CD14-positive monocyte (primary cell): ENCODE data around the gene HINT2. TPM values are rescaled to one million over a fixed set of nuclear protein-coding genes. Genes with fewer than 3 reads are reported as not detected.
A peak's percentile ranks its signal among the peaks of the same experiment; 100 is the strongest.

Experiments
- DNase-seq, 3 donors: peaks; one replicate each; pipeline ENCODE4 v3.0.0-alpha.2; 2011 to 2022
- H2AFZ ChIP-seq: 2 replicates; pipeline ENCODE4 v1.6.0; 2012; ENCODE audit warnings: mild to moderate bottlenecking, low read depth, low read length, inconsistent platforms; ENCODE audit not compliant: insufficient read depth, poor library complexity, severe bottlenecking
- H3K27ac ChIP-seq, 2 donors: 1 replicate in 1 of 2; 2 replicates in 1 of 2; pipeline ENCODE4 v1.5.1; 2012 to 2013; ENCODE audit warnings: low read length in 2 of 2, control low read depth in 1 of 2, inconsistent platforms in 1 of 2, low read depth in 1 of 2, mild to moderate bottlenecking in 1 of 2
- H3K27me3 ChIP-seq, 2 donors: one replicate each; pipeline versions ENCODE4 v1.6.0 to v1.6.1; 2011 to 2013; ENCODE audit warnings: low read length in 2 of 2; ENCODE audit not compliant: control insufficient read depth in 2 of 2, insufficient read depth in 2 of 2
- H3K36me3 ChIP-seq, 2 donors: replicated peaks in 1 of 2; 1 replicate in 1 of 2; 2 replicates in 1 of 2; pipeline versions ENCODE4 v1.5.1 to v1.6.1; 2012 to 2013; ENCODE audit warnings: low read length in 2 of 2, control low read depth in 1 of 2, inconsistent platforms in 1 of 2, mild to moderate bottlenecking in 1 of 2; ENCODE audit not compliant: insufficient read depth in 2 of 2, control insufficient read depth in 1 of 2
- H3K4me1 ChIP-seq, 2 donors: 1 replicate in 1 of 2; 2 replicates in 1 of 2; pipeline versions ENCODE4 v1.5.1 to v1.6.1; 2012 to 2013; ENCODE audit warnings: low read length in 2 of 2, control low read depth in 1 of 2, inconsistent platforms in 1 of 2, mild to moderate bottlenecking in 1 of 2, moderate library complexity in 1 of 2; ENCODE audit not compliant: insufficient read depth in 2 of 2, control insufficient read depth in 1 of 2
- H3K4me2 ChIP-seq: replicated peaks from 2 replicates; pipeline ENCODE3; 2012; ENCODE audit warnings: low read length, moderate library complexity, mild to moderate bottlenecking; ENCODE audit not compliant: poor library complexity, severe bottlenecking; ENCODE audit errors: extremely low read depth
- H3K4me3 ChIP-seq, 3 experiments: fragments of 200-600 bp in 1 of 3; sonication (generic) in 1 of 3; replicated peaks in 1 of 3; 1 replicate in 2 of 3; 2 replicates in 1 of 3; pipeline ENCODE4 v1.5.1; 2011 to 2013; ENCODE audit warnings: low read length in 3 of 3, mild to moderate bottlenecking in 3 of 3, control low read depth in 2 of 3, low read depth in 2 of 3, inconsistent platforms in 1 of 3, moderate library complexity in 1 of 3
- H3K79me2 ChIP-seq: 2 replicates; pipeline ENCODE4 v1.6.0; 2012; ENCODE audit warnings: mild to moderate bottlenecking, control low read depth, inconsistent platforms, low read length, moderate library complexity; ENCODE audit not compliant: insufficient read depth
- H3K9ac ChIP-seq: 2 replicates; pipeline ENCODE4 v1.6.0; 2017; ENCODE audit warnings: low read length, mild to moderate bottlenecking; ENCODE audit not compliant: insufficient read depth, poor library complexity, severe bottlenecking
- H3K9me3 ChIP-seq, 2 donors: replicated peaks in 1 of 2; 1 replicate in 1 of 2; 2 replicates in 1 of 2; pipeline versions ENCODE4 v1.5.1 to v1.6.1; 2012 to 2013; ENCODE audit warnings: low read length in 2 of 2, control low read depth in 1 of 2; ENCODE audit not compliant: control insufficient read depth in 1 of 2, insufficient read depth in 1 of 2
- H4K20me1 ChIP-seq: 2 replicates; pipeline ENCODE4 v1.6.0; 2012; ENCODE audit warnings: mild to moderate bottlenecking, low read length, control low read depth, moderate library complexity; ENCODE audit not compliant: insufficient read depth
- H3K27ac Mint-ChIP-seq, 7 donors: one replicate each; pipeline ENCODE4 v1.8.0; 2020; ENCODE audit warnings: mild to moderate bottlenecking in 7 of 7, mixed read lengths in 7 of 7, moderate library complexity in 6 of 7, inconsistent platforms in 2 of 7
- H3K27me3 Mint-ChIP-seq, 3 donors: one replicate each; pipeline ENCODE4 v1.8.0; 2021 to 2022; ENCODE audit warnings: low read depth in 3 of 3, mild to moderate bottlenecking in 3 of 3, mixed read lengths in 3 of 3, moderate library complexity in 3 of 3, inconsistent platforms in 1 of 3
- H3K36me3 Mint-ChIP-seq, 2 donors: one replicate each; pipeline ENCODE4 v1.8.0; 2020; ENCODE audit warnings: mixed read lengths in 2 of 2, inconsistent platforms in 1 of 2, mild to moderate bottlenecking in 1 of 2
- H3K4me1 Mint-ChIP-seq: one replicate; pipeline ENCODE4 v1.8.0; 2020; ENCODE audit warnings: mild to moderate bottlenecking, mixed read lengths
- H3K4me3 Mint-ChIP-seq, 2 donors: one replicate each; pipeline ENCODE4 v1.8.0; 2020; ENCODE audit warnings: mild to moderate bottlenecking in 2 of 2, mixed read lengths in 2 of 2, moderate library complexity in 1 of 2
- H3K9me3 Mint-ChIP-seq, 7 donors: one replicate each; pipeline ENCODE4 v1.8.0; 2020 to 2022; ENCODE audit warnings: mixed read lengths in 7 of 7, mild to moderate bottlenecking in 6 of 7, moderate library complexity in 6 of 7, inconsistent platforms in 2 of 7
- CTCF ChIP-seq: fragments of 200-600 bp; IDR thresholded peaks from one replicate; pipeline ENCODE4 v1.8.0; 2022; ENCODE audit warnings: antibody characterized with exemption, mild to moderate bottlenecking
- WGBS: methylation state at CpG from one replicate; pipeline ENCODE4 v1.1.5; 2013; ENCODE audit warnings: missing lambda C conversion rate; ENCODE audit not compliant: insufficient coverage; 5-methylcytosine and 5-hydroxymethylcytosine counted together
- intact Hi-C, 2 donors: fragments of 100-400 bp; cut with micrococcal nuclease; formaldehyde crosslinking; loops; one replicate each; pipeline versions ENCODE4 v1.15.0 to v1.15.1; 2023
- polyA plus RNA-seq, 3 donors: library from polyadenylated mRNA; depleted of rRNA in 1 of 3; unstranded in 2 of 3; stranded (reverse) in 1 of 3; fragments of 300-500 nt in 2 of 3; fragments of >200 nt in 1 of 3; fragmentation: Illumina TruSeq in 2 of 3; gene quantifications; 1 replicate in 2 of 3; 2 replicates in 1 of 3; pipeline ENCODE4 v1.2.3, GENCODE V29; 2012 to 2021

Gene HINT2
- polyA plus RNA-seq, 3 donors, result 19.9 to 64.5 (median 59.1) TPM

GRCh38 chr9:35792826-35793225 is 22.0 kb downstream of the HINT2 start:
- H3K36me3 Mint-ChIP-seq, result peaks cover 0 to 1% of the 10 kb centered on the region in 2 donors
- Histone ChIP-seq H3K9ac (no peak overlapping the region), H3K4me3 (no peak overlapping the region), H3K36me3 (no peaks in the 10 kb centered on the region), H3K4me1 (no peaks in the 10 kb centered on the region), H3K9me3 (no peaks in the 10 kb centered on the region), H3K27ac (no peak overlapping the region), H3K4me2 (no peak overlapping the region), H3K27me3 (peaks cover 0 to 13% of the 10 kb centered on the region in 2 donors), H2AFZ (no peak overlapping the region), H3K79me2 (no peaks in the 10 kb centered on the region), H4K20me1 (no peaks in the 10 kb centered on the region)
- H3K4me3 Mint-ChIP-seq, result peak overlapping the region in 1 of 2 donors; percentile 33
- 98% methylated on average over 14 of the region's 14 CpGs for WGBS
- H3K27ac Mint-ChIP-seq, result no peak overlapping the region
- peaks cover 15 to 23% (median 15%) of the 10 kb centered on the region in 3 donors for H3K27me3 Mint-ChIP-seq
- no peak for DNase-seq
- H3K4me1 Mint-ChIP-seq, result peaks cover 11% of the 10 kb centered on the region
- H3K9me3 Mint-ChIP-seq, result peaks cover 0 to 4% (median 0%) of the 10 kb centered on the region in 7 donors
- intact Hi-C loops, result loop anchor here in 1 of 2 donors (5.0 kb wide), 1 partner anchor 89 kb away; no protein-coding TSS in a partner anchor
- no peak for TF ChIP-seq CTCF

GRCh38 chr9:35792024-35792813 is 22.6 kb downstream of the HINT2 start:
- H3K9me3 ChIP-seq, result no peaks in the 10 kb centered on the region
- Mint-ChIP-seq H3K27me3 (peaks cover 15 to 23% (median 15%) of the 10 kb centered on the region in 3 donors), H3K9me3 (peaks cover 0 to 4% (median 0%) of the 10 kb centered on the region in 7 donors), H3K4me3 (peak overlapping the region in 1 of 2 donors; percentile 33), H3K27ac (no peak overlapping the region), H3K36me3 (peaks cover 0 to 1% of the 10 kb centered on the region in 2 donors), H3K4me1 (peaks cover 11% of the 10 kb centered on the region)
- H3K27ac ChIP-seq, result no peak overlapping the region
- DNase-seq, result no peak
- no peaks in the 10 kb centered on the region for H3K4me1 ChIP-seq
- no peak overlapping the region for H3K9ac ChIP-seq
- no peaks in the 10 kb centered on the region for H3K36me3 ChIP-seq
- intact Hi-C loops, result loop anchor here in 1 of 2 donors (5.0 kb wide), 1 partner anchor 90 kb away; no protein-coding TSS in a partner anchor
- peak overlapping the region; percentile 46 for H2AFZ ChIP-seq
- peaks cover 0 to 13% of the 10 kb centered on the region in 2 donors for H3K27me3 ChIP-seq
- H4K20me1 ChIP-seq, result no peaks in the 10 kb centered on the region
- no peak for TF ChIP-seq CTCF
- no peak overlapping the region for H3K4me3 ChIP-seq
- H3K4me2 ChIP-seq, result peak overlapping the region; percentile 35
- no peaks in the 10 kb centered on the region for H3K79me2 ChIP-seq
- WGBS, result 96% methylated on average over 26 of the region's 34 CpGs
